CD4-positive, alpha-beta T cell treated with Interleukin-1 beta for 1 hour (primary cell): ENCODE results near the gene PLXDC1.
"Not testable (repeated sequence)": the region's sequence is repeated elsewhere in the genome, so short reads cannot be mapped to it uniquely, and the experiment has no call there.

Source experiments
- DNase-seq, 2 donors: peaks; one replicate each; pipeline ENCODE4 v3.0.0-alpha.2; 2020 to 2022

The PLXDC1 gene

GRCh38 chr17:39151943-39152818, 744 bp upstream of the PLXDC1 start:
- peak; percentile 23 to 40 for DNase-seq

GRCh38 chr17:39150795-39151149, 665 bp downstream of the PLXDC1 start:
- no peak for DNase-seq

DNA sequence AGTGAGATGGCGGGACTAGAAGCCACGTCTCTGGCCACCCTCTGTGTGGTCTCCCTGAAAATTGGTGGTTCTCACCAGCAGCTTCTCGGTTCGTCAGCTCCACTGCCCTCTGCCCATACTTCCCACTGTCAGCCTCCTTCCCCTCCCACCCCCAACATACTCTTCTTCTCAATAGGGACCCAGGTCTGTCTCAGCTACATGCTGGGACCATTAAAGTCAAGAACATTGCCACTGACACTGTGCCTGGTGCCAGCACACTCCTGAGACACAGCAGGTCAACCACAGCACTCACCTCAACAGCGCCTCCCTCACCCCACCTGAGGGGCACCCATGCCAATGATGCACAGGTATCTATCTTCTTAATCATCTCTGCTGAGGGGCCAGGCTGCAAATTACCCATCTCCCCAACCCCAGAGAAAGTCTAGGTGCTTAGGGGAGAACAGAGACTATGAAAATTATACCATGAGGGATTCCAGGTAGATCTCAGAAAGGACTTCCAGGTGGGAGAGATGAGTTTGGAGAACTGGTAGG, 1.3 kb downstream of the PLXDC1 start:
- DNase-seq, result peak in 1 of 2 donors; percentile 16

DNA sequence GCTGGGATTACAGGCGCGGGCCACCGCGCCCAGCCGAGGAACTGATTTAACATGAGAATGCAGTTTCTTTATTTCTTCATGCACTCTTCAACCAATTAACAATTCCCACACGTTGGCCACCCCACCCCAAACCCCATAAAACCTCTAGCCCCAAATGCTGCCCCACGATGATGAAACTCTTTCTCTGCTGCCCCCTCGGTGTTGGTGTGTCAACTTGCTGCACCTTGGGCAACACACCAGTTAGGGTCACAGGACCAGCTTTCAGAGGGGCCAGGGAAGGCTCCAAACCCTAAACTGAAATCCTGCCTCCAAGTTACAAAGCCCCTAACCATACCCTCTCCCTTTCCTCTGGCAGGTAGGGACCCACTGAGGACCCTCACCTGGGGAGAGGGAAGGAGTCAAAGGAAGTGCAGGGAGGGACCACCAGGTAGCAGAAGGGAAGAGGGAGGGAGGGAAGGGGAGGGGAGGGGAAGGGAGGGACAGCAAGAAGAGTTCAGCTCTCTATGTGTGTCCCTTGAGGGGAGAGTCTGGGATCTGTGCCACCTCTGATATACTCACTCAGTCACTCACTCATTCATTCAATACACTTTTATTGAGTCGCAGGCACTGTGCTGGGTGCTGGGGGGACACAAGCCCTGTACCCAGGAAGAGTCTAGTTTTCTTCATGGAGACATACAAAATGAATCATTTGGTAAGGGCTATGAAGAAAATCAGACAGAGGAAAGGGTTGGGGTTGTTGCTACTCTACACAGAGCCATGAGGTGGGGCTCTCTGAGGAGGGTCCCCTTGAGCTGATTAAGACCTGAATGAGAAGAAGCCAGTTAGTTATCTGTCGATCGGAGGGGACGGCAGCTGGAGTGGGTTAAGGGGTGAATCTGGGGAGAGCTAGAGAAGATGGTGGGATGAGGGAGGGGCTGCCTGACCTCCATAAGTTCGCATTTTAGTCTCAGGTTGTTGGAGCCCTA, 3.9 kb downstream of the PLXDC1 start:
- no peak for DNase-seq

GRCh38 chr17:39146273-39146672, 5.2 kb downstream of the PLXDC1 start:
- DNase-seq, result no peak

DNA sequence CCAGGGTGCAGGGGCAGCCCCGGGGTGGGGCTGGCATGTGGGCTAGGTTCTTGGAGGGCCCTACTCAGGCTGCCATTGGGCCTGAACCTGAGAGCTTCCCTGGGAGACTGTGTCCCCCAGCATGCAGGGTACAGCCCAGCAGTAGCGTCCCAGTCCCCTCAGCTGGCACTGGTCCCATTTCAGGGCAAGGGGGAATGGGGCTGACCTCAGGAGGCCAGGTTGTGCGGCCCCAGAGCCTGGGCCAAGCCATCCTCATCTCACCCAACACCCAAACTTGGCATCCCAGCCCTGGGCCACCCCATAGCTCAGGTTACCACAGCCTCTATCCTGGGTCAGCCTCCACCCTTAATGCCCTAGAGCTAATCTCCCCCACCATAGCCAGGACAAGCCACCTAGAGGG, 6.3 kb downstream of the PLXDC1 start:
- DNase-seq, result no peak

- DNase-seq, result no peak
Observed at GRCh38 chr17:39144416-39144840, 7.0 kb downstream of the PLXDC1 start.

DNA sequence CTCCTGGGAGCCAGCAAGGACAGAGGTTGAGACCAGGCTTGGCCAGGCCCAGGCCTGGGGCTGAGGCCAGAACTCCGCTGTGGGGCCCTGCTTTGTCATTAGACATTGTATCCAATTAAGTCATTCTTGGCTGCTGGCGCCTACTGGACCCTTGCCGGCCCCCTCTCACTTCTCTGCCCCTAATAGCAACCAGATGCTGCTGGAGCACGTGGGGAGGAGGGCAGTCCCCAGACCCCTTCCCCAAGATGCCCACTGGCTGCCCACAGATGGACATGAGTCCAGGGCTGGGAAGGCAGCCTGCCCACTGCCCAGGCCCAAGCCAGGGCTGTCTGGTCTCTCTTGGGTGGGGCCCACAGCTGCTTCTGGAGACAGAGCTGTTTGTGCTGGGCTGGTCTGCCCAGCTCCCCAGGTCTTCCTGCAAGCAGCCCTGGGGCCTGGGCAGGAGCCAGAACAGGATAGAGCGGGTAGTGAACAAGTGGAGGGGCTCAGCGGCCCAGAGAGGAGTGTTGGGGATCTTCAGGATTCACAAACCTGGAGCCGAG, 7.8 kb downstream of the PLXDC1 start:
- no peak for DNase-seq

DNA sequence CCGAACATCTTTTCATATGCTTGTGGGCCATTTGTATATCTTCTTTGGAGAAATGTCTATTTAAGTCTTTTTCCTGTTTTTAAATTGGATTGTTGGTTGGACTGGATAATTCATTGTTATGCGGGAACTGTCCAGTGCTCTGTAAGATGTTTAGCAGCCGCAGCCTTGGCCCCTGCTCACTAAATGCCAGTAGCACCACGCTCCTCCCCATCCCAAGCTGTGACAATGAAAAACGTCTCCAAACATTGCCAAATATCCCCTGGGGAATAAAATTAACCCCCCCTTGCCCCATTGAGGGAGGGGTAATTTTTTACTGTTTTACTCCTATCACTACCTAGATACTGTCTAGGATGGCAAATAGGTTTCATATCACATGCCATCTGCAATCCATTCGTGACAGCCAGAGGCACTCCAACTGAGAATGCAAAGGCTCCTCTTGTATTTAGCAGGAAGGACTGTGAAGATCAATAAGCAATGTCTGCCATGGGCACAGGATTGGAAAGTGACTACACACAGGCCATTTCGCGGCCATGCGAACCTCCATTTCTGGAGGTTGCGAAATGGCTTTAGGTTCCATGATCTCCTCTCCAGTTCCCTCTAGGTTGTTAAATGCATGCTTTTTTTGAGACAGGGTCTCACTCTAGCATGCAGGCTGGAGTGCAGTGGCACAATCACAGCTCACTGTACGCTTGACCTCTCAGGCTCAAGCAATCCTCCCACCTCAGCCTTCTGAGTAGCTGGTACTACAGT, 9.3 kb downstream of the PLXDC1 start:
- no peak for DNase-seq

DNA sequence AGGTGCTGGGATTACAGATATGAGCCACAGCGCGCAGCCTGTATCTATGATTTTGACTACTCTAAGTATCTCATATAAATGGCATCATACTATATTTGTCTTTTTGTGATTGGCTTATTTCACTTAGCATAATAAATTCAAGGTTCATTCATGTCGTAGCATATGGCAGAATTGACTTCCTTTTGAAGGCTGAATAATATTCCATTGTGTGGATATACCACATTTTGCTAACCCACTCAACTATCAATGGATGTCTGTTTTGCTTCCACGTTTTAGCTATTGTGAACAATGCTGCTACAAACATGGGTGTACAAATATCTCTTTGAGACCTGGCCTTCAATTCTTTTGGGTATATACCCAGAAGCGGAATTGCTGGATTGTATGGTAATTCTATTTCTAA, 10.1 kb downstream of the PLXDC1 start:
- DNase-seq, result no peak

DNA sequence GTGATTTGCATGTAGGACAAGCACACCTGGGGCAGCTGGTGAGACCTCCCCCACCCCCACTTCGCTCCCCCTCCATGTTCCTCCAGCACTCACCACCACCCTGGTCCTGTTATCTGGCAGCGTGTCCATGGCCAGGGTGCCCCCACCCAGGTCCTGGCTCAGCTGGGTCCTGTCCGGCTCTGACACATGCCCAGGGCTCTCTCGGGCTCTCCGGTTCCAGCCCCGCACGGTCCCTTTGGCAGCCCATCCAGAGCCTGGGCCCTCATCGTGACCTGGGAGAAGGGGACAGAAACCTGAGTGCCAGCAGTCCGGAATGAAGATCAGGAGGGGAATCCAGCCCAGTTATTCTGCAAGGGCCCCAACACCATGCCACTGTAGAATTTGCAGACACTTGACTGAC, 11.9 kb downstream of the PLXDC1 start:
- DNase-seq, result no peak

DNA sequence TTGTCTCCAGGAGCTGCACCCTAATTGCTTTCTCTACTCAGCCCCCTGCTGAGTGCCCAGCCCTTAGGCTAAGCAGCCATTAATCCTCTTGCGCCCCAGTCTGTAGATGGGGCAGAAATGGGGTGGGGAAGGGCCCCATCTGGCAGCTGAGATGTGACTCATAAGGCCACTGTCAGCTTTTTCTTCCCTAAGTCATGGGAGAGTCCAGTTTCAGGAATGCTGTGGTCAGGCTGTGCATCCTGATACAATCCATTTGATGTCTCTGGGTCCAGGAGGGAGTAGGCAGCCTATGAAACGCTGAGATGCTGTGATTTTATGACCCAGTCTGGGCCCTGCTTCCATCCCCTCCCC, 12.3 kb downstream of the PLXDC1 start:
- DNase-seq, result no peak

DNA sequence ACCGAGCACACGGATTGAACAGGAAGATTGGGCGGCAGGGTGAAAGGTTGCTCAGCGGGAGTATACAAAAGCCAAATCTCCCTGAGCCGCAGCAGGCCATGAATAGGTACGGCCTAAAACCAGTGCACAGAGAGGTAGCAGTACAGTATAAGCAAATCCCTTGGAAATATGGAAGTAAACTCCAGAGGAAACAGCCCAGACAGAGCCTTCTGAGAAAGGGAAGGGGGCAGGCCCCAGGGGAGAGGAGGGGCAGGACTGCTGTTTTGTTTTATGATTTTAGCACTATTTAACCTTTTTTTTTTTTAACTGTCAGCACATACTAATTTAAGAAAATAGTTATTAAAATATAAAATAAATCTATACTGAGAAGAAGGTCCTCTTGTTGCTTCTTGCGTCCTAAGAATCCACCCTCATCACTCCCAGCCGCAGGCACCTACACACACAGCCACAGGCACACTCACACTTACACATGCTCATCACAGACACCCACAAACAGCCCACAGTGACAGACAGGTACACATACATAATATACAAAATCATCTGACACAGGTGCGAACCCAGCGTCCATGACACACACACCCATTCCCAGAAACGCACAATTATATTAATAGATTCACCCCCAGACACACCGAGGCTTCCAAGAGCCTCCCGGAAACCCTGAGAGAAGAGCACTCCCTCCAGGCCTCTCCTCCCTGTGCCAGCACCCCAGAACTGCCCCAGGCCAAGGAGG, 12.8 kb downstream of the PLXDC1 start:
- DNase-seq, result no peak

DNA sequence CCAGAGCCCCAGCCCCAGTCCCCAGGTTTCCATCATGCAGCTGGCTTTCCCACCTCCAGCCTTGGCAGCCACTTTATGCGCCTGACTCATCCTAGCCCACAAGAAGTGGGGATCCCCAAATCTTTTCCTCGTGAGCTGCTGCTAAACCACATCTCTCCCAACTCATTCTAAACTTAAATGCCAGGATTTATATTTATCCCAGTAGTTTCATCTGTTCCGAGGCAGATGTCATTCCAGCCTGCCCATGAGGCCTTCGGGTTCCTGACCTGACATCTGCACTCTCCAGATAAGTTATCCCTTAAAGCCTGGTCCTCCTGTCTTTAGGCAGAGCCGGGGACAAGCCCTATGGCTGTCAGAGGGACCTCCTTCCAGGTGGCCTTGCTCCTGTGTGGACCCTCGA, 16.6 kb downstream of the PLXDC1 start:
- no peak for DNase-seq

DNA sequence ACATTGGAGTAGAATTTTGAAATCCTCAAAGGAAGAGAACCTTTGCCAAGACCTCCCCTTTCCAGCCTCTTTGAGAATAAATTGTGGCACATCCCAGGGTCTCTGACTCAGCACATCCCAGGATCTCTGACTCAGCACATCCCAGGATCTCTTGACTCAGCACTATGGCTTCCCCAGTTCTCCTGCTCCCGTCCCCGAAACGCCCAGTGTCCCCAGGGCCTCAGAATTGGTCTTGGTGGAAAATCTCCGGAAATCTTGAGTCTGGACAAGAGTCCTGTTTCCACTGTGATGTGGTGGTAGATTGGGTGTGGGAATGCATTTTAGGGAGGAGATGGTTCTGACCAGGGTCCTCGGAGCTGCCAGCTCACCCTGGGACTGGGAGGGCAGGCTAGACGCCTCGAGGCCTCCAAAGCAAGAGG, 19.2 kb downstream of the PLXDC1 start:
- no peak for DNase-seq

- DNase-seq, result no peak
Observed at GRCh38 chr17:39131616-39132015, 19.8 kb downstream of the PLXDC1 start.

- DNase-seq, result no peak
Observed at GRCh38 chr17:39130205-39130604, 21.2 kb downstream of the PLXDC1 start.

DNA sequence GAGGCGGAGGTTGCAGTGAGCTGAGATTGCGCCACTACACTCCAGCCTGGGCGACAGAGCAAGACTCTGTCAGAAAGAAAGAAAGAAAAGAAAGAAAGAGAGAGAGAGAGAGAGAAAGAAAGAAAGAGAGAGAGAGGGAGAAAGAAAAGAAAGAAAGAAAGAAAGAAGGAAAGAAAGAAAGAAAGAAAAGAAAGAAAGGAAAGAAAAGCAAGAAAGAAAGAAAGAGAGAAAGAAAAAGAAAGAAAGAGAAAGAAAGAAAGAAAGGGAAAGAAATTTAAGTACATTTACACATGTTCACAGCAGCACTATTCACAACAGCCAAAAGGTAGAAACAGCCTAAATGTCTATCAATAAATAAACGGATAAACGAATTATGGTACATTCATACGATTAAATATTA, 21.9 kb downstream of the PLXDC1 start:
- not testable (repeated sequence) for DNase-seq

DNA sequence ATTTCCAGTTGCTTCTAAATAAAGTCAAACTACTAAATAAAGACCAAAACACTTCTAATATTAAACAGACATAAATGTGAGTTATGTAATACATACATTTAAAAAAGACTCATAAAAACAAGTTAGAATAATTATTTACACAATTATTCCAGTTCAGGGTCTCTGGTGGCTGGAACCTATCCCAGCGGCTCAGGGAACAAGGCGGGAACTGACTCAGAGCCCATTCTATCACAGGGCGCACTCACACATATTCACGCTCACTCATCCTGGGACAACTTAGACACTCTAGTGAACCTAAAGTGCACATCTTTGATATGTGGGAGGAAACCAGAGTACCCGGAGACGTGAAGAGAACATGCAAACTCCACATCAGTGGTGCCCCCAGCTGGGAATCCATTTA, 25.0 kb downstream of the PLXDC1 start:
- no peak for DNase-seq

DNA sequence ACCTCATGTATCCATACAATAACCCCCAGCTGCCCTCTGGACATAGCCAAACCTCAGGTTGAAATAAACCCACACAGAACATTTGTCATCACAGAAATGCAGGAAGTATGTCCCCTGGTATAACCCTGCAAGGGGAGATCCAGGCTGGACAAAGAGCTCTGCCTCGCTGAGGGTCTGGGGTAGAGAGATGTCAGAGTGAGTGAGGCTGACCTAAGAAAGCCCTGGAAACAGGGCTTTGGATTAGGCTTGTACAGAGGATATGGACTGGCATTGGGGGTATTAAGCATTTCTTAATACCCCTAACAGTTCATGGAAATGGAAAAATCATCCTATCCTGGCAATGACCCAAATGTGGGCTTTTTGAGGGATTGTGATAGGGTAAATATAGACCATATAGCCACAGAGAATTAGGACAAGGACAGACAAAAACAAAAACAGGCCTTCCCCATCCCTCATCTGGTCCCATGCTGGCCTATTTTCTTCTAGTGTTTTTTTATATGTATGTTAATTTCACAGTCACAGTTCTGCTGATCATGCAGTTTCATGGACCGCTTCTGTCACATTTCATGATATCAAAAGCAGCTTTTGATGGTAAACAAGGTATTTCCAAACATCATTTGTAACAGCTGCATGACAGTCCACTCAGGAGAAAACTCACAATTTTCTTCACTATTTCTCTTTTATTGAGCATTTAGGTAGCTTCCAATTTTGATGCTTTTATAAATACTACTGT, 26.1 kb downstream of the PLXDC1 start:
- DNase-seq, result no peak

DNA sequence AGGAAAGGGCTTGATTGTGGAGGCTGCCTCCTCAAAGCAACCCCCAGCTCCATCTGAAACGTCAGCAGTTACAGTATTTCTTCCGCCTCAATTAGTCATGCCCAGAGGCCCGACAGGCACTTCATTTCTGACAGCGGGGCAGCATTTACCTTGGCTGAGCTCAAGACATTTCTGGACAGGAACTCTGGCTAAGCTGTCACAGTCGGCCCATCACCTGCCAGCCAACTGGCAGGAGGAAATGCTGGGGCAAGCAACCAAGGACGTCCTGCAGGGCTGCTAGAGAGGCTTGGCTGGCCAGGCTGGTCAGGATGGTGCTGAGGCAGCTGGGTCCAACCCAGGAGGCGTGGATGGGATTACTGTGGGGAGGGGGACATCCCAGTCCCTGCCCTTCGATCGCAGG, 27.8 kb downstream of the PLXDC1 start:
- DNase-seq, result no peak
